ENCODE data around the gene KIAA1328.

The KIAA1328 gene

DNA sequence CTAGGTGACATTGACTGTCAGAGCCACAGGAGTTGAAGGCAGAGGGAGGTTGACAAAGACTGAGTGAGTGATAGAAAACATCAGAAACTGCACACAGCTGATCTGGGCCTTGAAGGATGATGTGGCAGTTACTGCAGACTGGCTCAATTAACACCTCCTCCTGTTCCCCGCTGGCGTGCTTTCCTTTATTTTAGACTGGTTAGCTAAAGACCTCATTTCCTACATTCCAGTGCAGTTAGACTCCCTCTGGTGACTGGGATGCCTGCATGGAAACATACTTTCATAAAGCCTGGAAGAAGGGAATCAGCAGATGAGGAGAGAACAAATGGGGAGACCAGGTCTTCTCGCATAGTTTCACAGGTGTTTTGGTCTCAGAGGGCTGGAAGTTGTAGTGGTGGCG lies 7.2 kb upstream of the KIAA1328 start:
- Histone ChIP-seq H3K9me3 (ENCODE audit: control insufficient read depth, insufficient read depth, low read length) (no peaks in the 10 kb centered on the region), H3K27me3 (ENCODE audit: control insufficient read depth, insufficient read depth, low read length) (no peaks in the 10 kb centered on the region), H3K4me3 (ENCODE audit: low read length) (no peak overlapping the region), H3K36me3 (ENCODE audit: control insufficient read depth, insufficient read depth, low read length) (peaks cover 2% of the 10 kb centered on the region; the same call in 1 of the 2 replicates), H3K4me1 (ENCODE audit: control insufficient read depth, insufficient read depth, low read length) (no peaks in the 10 kb centered on the region), H3K27ac (ENCODE audit: low read length) (no peak overlapping the region)
- DNase-seq (ENCODE audit: low read depth, low spot score), result no peak
- no CpG with 5 or more reads among the region's 4 CpGs for WGBS (ENCODE audit: insufficient coverage, insufficient read length)

DNA sequence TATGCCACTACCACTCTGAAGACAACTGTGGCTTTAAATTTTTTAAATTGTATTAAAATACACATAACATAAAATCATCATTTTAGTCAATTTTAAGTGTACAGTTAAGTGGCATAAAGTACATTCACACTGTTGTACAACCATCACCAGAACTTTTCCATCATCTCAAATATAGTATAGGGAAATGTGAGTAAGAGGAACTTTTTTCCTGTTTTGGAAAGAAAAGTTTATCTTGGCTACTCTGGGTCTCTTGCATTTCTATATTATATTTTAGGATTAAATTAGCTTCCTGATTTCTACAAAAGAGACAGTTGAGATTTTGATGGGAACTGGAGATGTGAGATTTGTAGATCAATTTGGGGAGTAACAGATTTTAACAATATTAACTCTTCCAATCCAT lies 3.4 kb upstream of the KIAA1328 start:
- Histone ChIP-seq H3K4me3 (ENCODE audit: low read length) (no peak overlapping the region), H3K27me3 (ENCODE audit: control insufficient read depth, insufficient read depth, low read length) (no peaks in the 10 kb centered on the region), H3K27ac (ENCODE audit: low read length) (no peak overlapping the region), H3K36me3 (ENCODE audit: control insufficient read depth, insufficient read depth, low read length) (0 out of 2 replicates have a peak, but pooled peaks cover 2% of the 10 kb centered on the region), H3K4me1 (ENCODE audit: control insufficient read depth, insufficient read depth, low read length) (no peaks in the 10 kb centered on the region), H3K9me3 (ENCODE audit: control insufficient read depth, insufficient read depth, low read length) (no peaks in the 10 kb centered on the region)
- no peak for DNase-seq (ENCODE audit: low read depth, low spot score)

DNA sequence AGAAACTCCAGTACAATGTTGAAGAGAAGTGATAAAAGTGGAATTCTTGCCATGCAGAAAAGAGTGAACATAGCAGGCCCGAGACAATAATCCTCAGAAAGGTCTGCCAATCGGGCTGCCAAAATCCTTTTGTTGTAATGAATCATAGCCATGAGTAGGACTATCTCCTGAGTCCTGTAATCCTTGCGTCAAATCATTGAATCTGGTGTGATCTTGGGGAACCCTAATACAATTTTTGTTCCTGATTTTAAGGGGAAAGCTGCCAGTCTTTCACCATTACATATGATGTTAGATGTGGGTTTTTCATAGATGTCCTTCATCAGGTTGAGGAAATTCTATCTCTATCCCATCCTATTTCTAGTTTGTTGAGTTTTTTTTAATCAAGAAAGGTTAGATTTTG lies 2.4 kb upstream of the KIAA1328 start:
- Histone ChIP-seq H3K9me3 (ENCODE audit: control insufficient read depth, insufficient read depth, low read length) (no peaks in the 10 kb centered on the region), H3K36me3 (ENCODE audit: control insufficient read depth, insufficient read depth, low read length) (0 out of 2 replicates have a peak, but pooled peaks cover 2% of the 10 kb centered on the region), H3K4me3 (ENCODE audit: low read length) (no peak overlapping the region), H3K27me3 (ENCODE audit: control insufficient read depth, insufficient read depth, low read length) (no peaks in the 10 kb centered on the region), H3K4me1 (ENCODE audit: control insufficient read depth, insufficient read depth, low read length) (no peaks in the 10 kb centered on the region), H3K27ac (ENCODE audit: low read length) (no peak overlapping the region)
- WGBS (ENCODE audit: insufficient coverage, insufficient read length), result no CpG with 5 or more reads among the region's 3 CpGs
- no peak for DNase-seq (ENCODE audit: low read depth, low spot score)

DNA sequence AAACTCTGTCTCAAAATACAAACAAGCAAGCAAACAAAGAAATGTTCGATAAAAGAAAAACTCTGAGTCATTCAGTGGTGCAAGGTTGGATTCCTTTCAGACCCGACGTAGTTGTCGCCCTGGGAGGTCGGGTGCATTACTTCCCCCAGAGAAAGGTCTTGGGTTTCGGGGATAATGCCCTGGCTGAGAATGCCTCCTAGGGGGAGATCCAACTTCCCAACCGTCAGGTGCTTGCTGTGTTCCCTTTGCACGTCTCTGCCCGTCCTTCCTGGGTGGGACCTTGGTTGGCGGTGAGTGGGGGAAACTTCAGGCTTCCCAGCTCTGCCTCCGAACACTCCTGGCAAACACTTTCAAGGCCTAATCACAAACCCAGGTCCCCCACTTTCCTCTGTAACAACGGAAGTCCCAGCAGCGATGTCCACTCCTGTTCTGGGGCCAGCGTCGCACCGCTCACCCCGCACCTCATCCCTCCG lies 734 bp upstream of the KIAA1328 start:
- Histone ChIP-seq H3K4me1 (ENCODE audit: control insufficient read depth, insufficient read depth, low read length) (no peaks in the 10 kb centered on the region), H3K27me3 (ENCODE audit: control insufficient read depth, insufficient read depth, low read length) (no peaks in the 10 kb centered on the region), H3K27ac (ENCODE audit: low read length) (no peak overlapping the region), H3K4me3 (ENCODE audit: low read length) (peak overlapping the region; percentile 82), H3K9me3 (ENCODE audit: control insufficient read depth, insufficient read depth, low read length) (no peaks in the 10 kb centered on the region), H3K36me3 (ENCODE audit: control insufficient read depth, insufficient read depth, low read length) (no peaks in the 10 kb centered on the region)
- no peak for DNase-seq (ENCODE audit: low read depth, low spot score)
- WGBS (ENCODE audit: insufficient coverage, insufficient read length), result no CpG with 5 or more reads among the region's 18 CpGs

DNA sequence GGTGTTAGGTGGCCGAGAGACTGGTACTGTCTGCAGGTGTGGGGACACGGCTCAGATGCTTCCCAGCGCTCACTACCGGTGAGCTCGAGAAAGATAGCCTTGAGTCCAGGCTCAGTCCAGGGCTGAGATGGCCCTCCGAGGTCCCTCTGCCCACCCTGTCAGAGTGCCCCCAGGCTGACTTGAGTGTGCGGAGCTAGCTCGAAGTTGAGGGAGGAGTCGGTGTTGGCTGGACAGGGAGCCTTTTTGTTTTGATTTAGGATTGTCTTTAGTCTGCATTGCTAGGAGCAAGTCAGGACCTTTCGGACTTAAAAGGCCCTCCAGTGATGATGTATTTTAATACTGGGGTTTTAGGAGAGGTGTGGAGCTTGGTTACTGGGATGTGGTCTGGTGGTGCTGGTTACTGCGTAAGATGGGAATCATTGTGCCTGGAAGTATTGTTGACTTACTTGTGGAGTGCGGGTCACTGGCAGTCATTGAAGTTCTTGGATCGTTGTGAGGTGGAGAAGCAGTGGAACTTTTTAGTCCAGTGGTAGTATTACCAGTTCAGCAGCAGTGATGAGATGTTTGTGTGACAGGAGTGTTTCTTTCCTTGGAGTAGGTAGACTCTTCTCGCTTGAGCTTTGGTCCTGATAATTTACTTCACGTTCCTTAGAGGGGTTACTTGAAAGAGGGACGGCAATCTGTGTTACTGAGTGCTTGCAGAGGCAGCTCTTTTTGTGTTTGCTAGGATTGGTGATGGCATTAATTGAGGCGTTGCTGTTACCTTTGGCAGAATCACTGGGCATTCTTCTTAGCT lies 633 bp downstream of the KIAA1328 start:
- Histone ChIP-seq H3K9me3 (ENCODE audit: control insufficient read depth, insufficient read depth, low read length) (no peaks in the 10 kb centered on the region), H3K4me1 (ENCODE audit: control insufficient read depth, insufficient read depth, low read length) (no peaks in the 10 kb centered on the region), H3K27me3 (ENCODE audit: control insufficient read depth, insufficient read depth, low read length) (no peaks in the 10 kb centered on the region), H3K36me3 (ENCODE audit: control insufficient read depth, insufficient read depth, low read length) (no peaks in the 10 kb centered on the region), H3K27ac (ENCODE audit: low read length) (no peak overlapping the region), H3K4me3 (ENCODE audit: low read length) (peak overlapping the region; percentile 82; the same call in 1 of the 2 replicates)
- DNase-seq (ENCODE audit: low read depth, low spot score), result no peak
- whole genome bisulfite sequencing (ENCODE audit: insufficient coverage, insufficient read length), result no CpG with 5 or more reads among the region's 17 CpGs

GRCh38 chr18:36830158-36830495 lies 1.2 kb downstream of the KIAA1328 start:
- H3K27me3 ChIP-seq (ENCODE audit: control insufficient read depth, insufficient read depth, low read length), result no peaks in the 10 kb centered on the region
- H3K27ac ChIP-seq (ENCODE audit: low read length), result no peak overlapping the region
- H3K4me3 ChIP-seq (ENCODE audit: low read length), result no peak overlapping the region
- H3K9me3 ChIP-seq (ENCODE audit: control insufficient read depth, insufficient read depth, low read length), result no peaks in the 10 kb centered on the region
- no peaks in the 10 kb centered on the region for H3K36me3 ChIP-seq (ENCODE audit: control insufficient read depth, insufficient read depth, low read length)
- no peaks in the 10 kb centered on the region for H3K4me1 ChIP-seq (ENCODE audit: control insufficient read depth, insufficient read depth, low read length)
- no CpG with 5 or more reads among the region's 1 CpG for WGBS (ENCODE audit: insufficient coverage, insufficient read length)
- no peak for DNase-seq (ENCODE audit: low read depth, low spot score)

DNA sequence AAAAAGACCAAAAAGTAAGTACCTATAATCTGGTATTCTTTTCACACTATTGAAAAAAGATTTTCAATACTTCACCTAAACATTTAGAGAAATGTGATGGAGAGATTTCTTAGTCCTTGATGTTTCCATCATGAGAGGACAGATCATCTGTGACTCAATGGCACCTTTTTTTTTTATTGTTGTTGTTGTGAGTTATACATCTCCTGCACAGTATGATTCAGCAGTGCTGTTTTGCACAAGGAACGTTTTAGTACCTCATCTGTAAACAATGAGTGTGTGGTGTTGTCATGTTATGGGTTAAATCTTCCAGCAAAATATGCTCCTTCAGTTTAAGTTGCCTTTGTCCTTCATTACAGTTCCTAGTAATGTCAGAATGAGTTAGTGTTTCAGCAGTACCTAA lies 2.2 kb downstream of the KIAA1328 start:
- H3K4me1 ChIP-seq (ENCODE audit: control insufficient read depth, insufficient read depth, low read length), result no peaks in the 10 kb centered on the region
- WGBS (ENCODE audit: insufficient coverage, insufficient read length), result no CpG with 5 or more reads among the region's 1 CpG
- no peak for DNase-seq (ENCODE audit: low read depth, low spot score)
- no peak overlapping the region for H3K27ac ChIP-seq (ENCODE audit: low read length)
- no peaks in the 10 kb centered on the region for H3K9me3 ChIP-seq (ENCODE audit: control insufficient read depth, insufficient read depth, low read length)
- H3K27me3 ChIP-seq (ENCODE audit: control insufficient read depth, insufficient read depth, low read length), result no peaks in the 10 kb centered on the region
- H3K4me3 ChIP-seq (ENCODE audit: low read length), result no peak overlapping the region
- no peaks in the 10 kb centered on the region for H3K36me3 ChIP-seq (ENCODE audit: control insufficient read depth, insufficient read depth, low read length)

- no peak for DNase-seq (ENCODE audit: low read depth, low spot score)
- no peaks in the 10 kb centered on the region for H3K27me3 ChIP-seq (ENCODE audit: control insufficient read depth, insufficient read depth, low read length)
- H3K4me1 ChIP-seq (ENCODE audit: control insufficient read depth, insufficient read depth, low read length), result no peaks in the 10 kb centered on the region
- no peak overlapping the region for H3K4me3 ChIP-seq (ENCODE audit: low read length)
- H3K9me3 ChIP-seq (ENCODE audit: control insufficient read depth, insufficient read depth, low read length), result no peaks in the 10 kb centered on the region
- H3K27ac ChIP-seq (ENCODE audit: low read length), result no peak overlapping the region
- no peaks in the 10 kb centered on the region for H3K36me3 ChIP-seq (ENCODE audit: control insufficient read depth, insufficient read depth, low read length)
- WGBS (ENCODE audit: insufficient coverage, insufficient read length), result 100% methylated on average over 1 of the region's 2 CpGs
Measured at GRCh38 chr18:36833120-36833519, 4.2 kb downstream of the KIAA1328 start.

- no peaks in the 10 kb centered on the region for H3K4me1 ChIP-seq (ENCODE audit: control insufficient read depth, insufficient read depth, low read length)
- H3K4me3 ChIP-seq (ENCODE audit: low read length), result no peak overlapping the region
- H3K27me3 ChIP-seq (ENCODE audit: control insufficient read depth, insufficient read depth, low read length), result no peaks in the 10 kb centered on the region
- no peak overlapping the region for H3K27ac ChIP-seq (ENCODE audit: low read length)
- DNase-seq (ENCODE audit: low read depth, low spot score), result no peak
- no peaks in the 10 kb centered on the region for H3K36me3 ChIP-seq (ENCODE audit: control insufficient read depth, insufficient read depth, low read length)
- no peaks in the 10 kb centered on the region for H3K9me3 ChIP-seq (ENCODE audit: control insufficient read depth, insufficient read depth, low read length)
- WGBS (ENCODE audit: insufficient coverage, insufficient read length), result no CpG with 5 or more reads among the region's 1 CpG
Measured at GRCh38 chr18:36835927-36836326, 7.0 kb downstream of the KIAA1328 start.

DNA sequence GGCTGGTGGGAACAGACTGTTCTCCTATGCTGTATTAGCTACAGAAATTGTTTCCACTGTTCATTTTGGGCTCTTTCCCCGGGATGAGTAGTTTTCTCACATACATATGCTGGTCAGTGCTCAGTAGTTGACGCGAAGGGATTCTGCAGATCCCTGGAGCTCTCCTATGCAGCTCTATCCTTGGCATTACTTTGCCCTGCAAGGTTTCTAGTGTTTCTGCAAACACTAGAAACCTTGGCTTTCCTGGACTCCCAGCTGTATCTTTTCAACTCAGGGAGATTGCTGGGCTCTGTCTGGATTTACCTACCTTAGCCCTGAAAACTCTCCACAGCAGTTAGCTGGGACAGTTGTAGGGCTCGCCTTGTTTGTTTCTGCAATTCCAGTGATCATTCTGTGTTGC lies 10.9 kb downstream of the KIAA1328 start:
- Histone ChIP-seq H3K27me3 (ENCODE audit: control insufficient read depth, insufficient read depth, low read length) (no peaks in the 10 kb centered on the region), H3K4me1 (ENCODE audit: control insufficient read depth, insufficient read depth, low read length) (no peaks in the 10 kb centered on the region), H3K27ac (ENCODE audit: low read length) (no peak overlapping the region), H3K36me3 (ENCODE audit: control insufficient read depth, insufficient read depth, low read length) (no peaks in the 10 kb centered on the region), H3K9me3 (ENCODE audit: control insufficient read depth, insufficient read depth, low read length) (no peaks in the 10 kb centered on the region), H3K4me3 (ENCODE audit: low read length) (no peak overlapping the region)
- DNase-seq (ENCODE audit: low read depth, low spot score), result no peak
- no CpG with 5 or more reads among the region's 4 CpGs for WGBS (ENCODE audit: insufficient coverage, insufficient read length)

DNA sequence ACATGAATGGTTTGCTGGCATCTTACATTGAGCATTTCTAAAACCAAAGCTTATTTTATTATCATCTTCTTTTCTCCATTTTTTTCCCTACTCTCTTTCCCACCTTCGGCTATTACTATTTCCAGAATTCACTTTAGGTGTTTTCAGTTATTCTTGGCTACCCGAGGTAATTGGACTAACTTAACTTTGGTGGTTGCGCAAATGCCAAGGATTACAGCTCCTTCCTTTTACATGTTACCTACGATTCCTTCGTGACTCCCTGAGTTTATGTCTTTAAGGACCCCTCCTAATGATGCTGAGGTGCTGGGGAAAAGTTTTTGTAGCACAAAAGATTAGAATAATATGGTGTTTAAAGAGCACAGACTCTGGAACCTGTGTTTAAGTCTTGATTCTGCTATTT lies 14.3 kb downstream of the KIAA1328 start:
- Histone ChIP-seq H3K4me1 (ENCODE audit: control insufficient read depth, insufficient read depth, low read length) (no peaks in the 10 kb centered on the region), H3K9me3 (ENCODE audit: control insufficient read depth, insufficient read depth, low read length) (no peaks in the 10 kb centered on the region), H3K27ac (ENCODE audit: low read length) (no peak overlapping the region), H3K27me3 (ENCODE audit: control insufficient read depth, insufficient read depth, low read length) (no peaks in the 10 kb centered on the region), H3K4me3 (ENCODE audit: low read length) (no peak overlapping the region), H3K36me3 (ENCODE audit: control insufficient read depth, insufficient read depth, low read length) (no peaks in the 10 kb centered on the region)
- DNase-seq (ENCODE audit: low read depth, low spot score), result no peak
- WGBS (ENCODE audit: insufficient coverage, insufficient read length), result 100% methylated on average over 1 of the region's 5 CpGs

All from iPS DF 6.9 (cell line).